GM23248 (cell line): ENCODE data around the gene FER.

ENCODE experiments used
- EZH2 ChIP-seq: fragments of 200-600 bp; sonication (generic); IDR thresholded peaks from 2 replicates; pipeline ENCODE4 v1.6.1; 2018; ENCODE audit warnings: antibody characterized with exemption, mild to moderate bottlenecking; ENCODE audit not compliant: insufficient read depth, poor library complexity, severe bottlenecking
- EZH2phosphoT487 ChIP-seq: fragments of 200-600 bp; sonication (generic); IDR thresholded peaks from 2 replicates; pipeline ENCODE4 v1.6.1; 2018; ENCODE audit warnings: antibody characterized with exemption, moderate library complexity, mild to moderate bottlenecking, low read depth; ENCODE audit not compliant: insufficient read depth

DNA sequence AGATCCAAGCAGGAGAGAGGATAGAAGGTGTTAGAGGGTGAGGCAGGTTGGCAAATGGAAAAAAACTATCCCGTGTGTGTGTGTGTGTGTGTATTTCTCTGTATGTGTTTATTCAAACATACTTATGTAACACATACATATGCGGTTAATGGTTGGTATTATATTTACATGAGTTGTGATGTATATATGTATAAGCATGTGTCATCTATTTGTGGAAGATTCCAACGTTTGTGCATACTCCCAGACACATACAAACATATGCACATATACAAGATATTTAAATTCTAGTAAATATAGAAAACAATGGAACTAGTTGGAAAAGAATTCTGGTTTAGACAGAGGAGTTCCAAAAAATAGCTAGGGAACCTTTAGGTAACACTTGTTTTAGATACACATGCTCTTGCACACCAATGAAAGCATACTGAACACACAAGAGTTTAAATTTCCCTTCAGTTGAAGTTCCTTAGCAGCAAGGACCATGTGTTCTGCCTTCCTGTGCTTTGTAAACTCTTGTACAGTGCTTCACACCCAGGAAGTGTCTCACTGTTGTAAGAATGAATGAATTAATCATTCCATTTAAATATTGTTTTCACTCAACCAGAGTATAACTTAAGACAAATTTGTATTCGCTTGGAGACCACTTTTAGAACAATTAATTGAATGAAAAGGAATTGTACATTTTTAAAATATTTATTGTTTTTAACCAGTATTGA is 257.8 kb downstream of the FER start:
- TF ChIP-seq EZH2 (no peak), EZH2phosphoT487 (no peak)
